HepG2 (cell line): ENCODE data around the gene HOTAIR. TPM values are rescaled to one million over a fixed set of nuclear protein-coding genes. Genes with fewer than 3 reads are reported as not detected.

Experiments used
- ATAC-seq: fragments of 200-7000 bp; cut with Tn5 transposase; 3 replicates; pipeline ENCODE4 v1.9.1; 2020; ENCODE audit warnings: mild to moderate bottlenecking, moderate library complexity
- BruUV-seq: library from RNA; stranded (reverse); fragments of 400-500 nt; replicated peaks from 2 replicates; lab custom pipeline; 2021; lab: Mats Ljungman, UMichigan
- CTCF ChIA-PET: fragments of 300-600 bp; formaldehyde crosslinking; extraction: SDS; loops from one replicate; lab custom pipeline; 2021; ENCODE audit warnings: low total read pairs, inconsistent platforms, low intra/inter-chr PET ratio; lab: Yijun Ruan, JAX
- POLR2A ChIA-PET: fragments of 350-600 bp; sonication (Branson Sonifier 250); formaldehyde crosslinking; loops from one replicate; lab custom pipeline; 2020; ENCODE audit warnings: antibody characterized with exemption, inconsistent platforms; lab: Yijun Ruan, JAX
- DNase-seq: peaks from one replicate; pipeline ENCODE4 v3.0.0-alpha.2; 2015; ENCODE audit warnings: low spot score
- FAIRE-seq: peaks from 3 replicates; lab custom pipeline; 2011; peaks lifted over from hg19 to GRCh38; lab: Jason Lieb, UNC
- H2AFZ ChIP-seq: one replicate; pipeline ENCODE4 v1.6.1; 2011; ENCODE audit warnings: low read length, inconsistent platforms
- H3K27ac ChIP-seq: fragments of 300-600 bp; 3 replicates; pipeline ENCODE4 v1.8.0; 2011; ENCODE audit warnings: mixed run types, mild to moderate bottlenecking, mixed read lengths, low read length, inconsistent platforms; ENCODE audit not compliant: insufficient read depth; ENCODE audit errors: extremely low read length
- H3K27me3 ChIP-seq, 2 experiments: fragments of 200-600 bp in 1 of 2; 2 replicates in 1 of 2; 3 replicates in 1 of 2; pipeline versions ENCODE4 v1.6.0 to v1.8.0; 2011; ENCODE audit warnings: low read length in 2 of 2, mild to moderate bottlenecking in 2 of 2, moderate library complexity in 2 of 2, inconsistent platforms in 1 of 2; ENCODE audit not compliant: insufficient read depth in 2 of 2, control insufficient read depth in 1 of 2
- H3K36me3 ChIP-seq, 2 experiments: fragments of 200-600 bp in 1 of 2; replicated peaks in 1 of 2; 2 replicates in 1 of 2; 3 replicates in 1 of 2; pipeline versions ENCODE4 v1.5.1 to v1.8.0; 2011; ENCODE audit warnings: low read length in 2 of 2, inconsistent platforms in 1 of 2; ENCODE audit not compliant: insufficient read depth in 2 of 2, control insufficient read depth in 1 of 2
- H3K4me1 ChIP-seq: 2 replicates; pipeline ENCODE4 v1.5.1; 2012; ENCODE audit warnings: low read length, inconsistent platforms; ENCODE audit not compliant: insufficient read depth
- H3K4me2 ChIP-seq: 2 replicates; pipeline ENCODE4 v1.6.0; 2011; ENCODE audit warnings: low read depth, low read length, inconsistent platforms
- H3K4me3 ChIP-seq, 3 experiments: fragments of 200-600 bp in 1 of 3; sonication (generic), shearing (Covaris generic) in 1 of 3; replicated peaks in 1 of 3; 2 replicates each; pipeline ENCODE4 v1.5.1; 2011 to 2016; ENCODE audit warnings: low read length in 3 of 3, inconsistent platforms in 2 of 3, low read depth in 2 of 3, mild to moderate bottlenecking in 2 of 3, control low read depth in 1 of 3, mixed read lengths in 1 of 3; ENCODE audit not compliant: insufficient read depth in 1 of 3
- H3K79me2 ChIP-seq: one replicate; pipeline ENCODE4 v1.6.1; 2011; ENCODE audit warnings: low read length, inconsistent platforms; ENCODE audit not compliant: insufficient read depth
- H3K9ac ChIP-seq: 2 replicates; pipeline ENCODE4 v1.6.0; 2011; ENCODE audit warnings: mild to moderate bottlenecking, low read depth, low read length, inconsistent platforms; ENCODE audit not compliant: insufficient read depth
- H3K9me3 ChIP-seq: 2 replicates; pipeline ENCODE4 v1.5.1; 2012; ENCODE audit warnings: mild to moderate bottlenecking, low read length
- H4K20me1 ChIP-seq: 2 replicates; pipeline ENCODE4 v1.6.0; 2011; ENCODE audit warnings: inconsistent platforms, mild to moderate bottlenecking, low read length, moderate library complexity; ENCODE audit not compliant: insufficient read depth
- CCAR2 ChIP-seq: fragments of 200-400 bp; formaldehyde crosslinking; optimal IDR thresholded peaks from 2 replicates; pipeline ENCODE3; 2018; ENCODE audit warnings: low read depth, mild to moderate bottlenecking, low read length, moderate library complexity
- HMGA1 ChIP-seq: sonication (generic); formaldehyde crosslinking; conservative IDR thresholded peaks from 2 replicates; pipeline ENCODE4 v1.4.0; 2020; ENCODE audit warnings: missing genetic modification reagents
- NCOA1 ChIP-seq: sonication (generic); formaldehyde crosslinking; IDR thresholded peaks from 2 replicates; pipeline ENCODE4 v1.9.0; 2021; ENCODE audit warnings: missing genetic modification reagents
- SMARCC2 ChIP-seq: fragments of 450-650 bp; IDR thresholded peaks from 2 replicates; pipeline ENCODE4 v1.6.1; 2017; ENCODE audit warnings: antibody characterized with exemption, mild to moderate bottlenecking
- ZKSCAN1 ChIP-seq: fragments of 150-350 bp; IDR thresholded peaks from 2 replicates; pipeline ENCODE4 v1.6.1; 2014; ENCODE audit warnings: low read length
- ZNF264 ChIP-seq: sonication (generic); formaldehyde crosslinking; IDR thresholded peaks from 2 replicates; pipeline ENCODE4 v1.4.0; 2020; ENCODE audit warnings: missing genetic modification reagents
- ZNF30 ChIP-seq: sonication (generic); formaldehyde crosslinking; IDR thresholded peaks from 2 replicates; pipeline ENCODE4 v1.5.0; 2020; ENCODE audit warnings: mild to moderate bottlenecking, missing genetic modification reagents
- WGBS: methylation state at CpG from one replicate; pipeline ENCODE4 v1.1.6; 2017; ENCODE audit warnings: low lambda C conversion rate; 5-methylcytosine and 5-hydroxymethylcytosine counted together
- in situ Hi-C: cut with HindIII; loops from 2 replicates; pipeline ENCODE4 v1.10.0; 2017; ENCODE audit warnings: low pct_unique_long_range_greater_than_20kb; ENCODE audit not compliant: extremely low pct_ligation_motif_present
- intact Hi-C: fragments of 100-400 bp; cut with micrococcal nuclease; formaldehyde crosslinking; loops from one replicate; pipeline ENCODE4 v1.10.0; 2022; ENCODE audit not compliant: unreplicated experiment
- polyA plus RNA-seq, 8 experiments: library from polyadenylated mRNA; depleted of rRNA in 3 of 8; stranded (reverse) in 7 of 8; unstranded in 1 of 8; fragments of >200 nt; fragmentation: Illumina TruSeq in 4 of 8; extraction: Trizol in 4 of 8; gene quantifications; 2 replicates each; pipeline versions ENCODE4 v1.2.1 to v1.2.3, GENCODE V29; 2011 to 2016; ENCODE audit warnings: low read depth in 4 of 8, missing spikeins in 1 of 8, mixed read lengths in 1 of 8; ENCODE audit not compliant: insufficient read depth in 1 of 8
- total RNA-seq, 5 experiments: library from RNA; depleted of rRNA; stranded (reverse); fragments of >200 nt; fragmentation: Illumina TruSeq; extraction: Trizol; gene quantifications; 2 replicates each; pipeline ENCODE4 v1.2.3, GENCODE V29; 2016; ENCODE audit warnings: low read depth in 1 of 5
- TF ChIP-seq, protein P1 (sequence below): sonication (generic); formaldehyde crosslinking; IDR thresholded peaks from 2 replicates; pipeline ENCODE4 v1.4.0; 2020; ENCODE audit warnings: low read depth, missing genetic modification reagents
- TF ChIP-seq, protein P2 (sequence below): sonication (generic); formaldehyde crosslinking; IDR thresholded peaks from 2 replicates; pipeline ENCODE4 v1.5.1; 2020; ENCODE audit warnings: missing genetic modification reagents, mild to moderate bottlenecking, borderline replicate concordance
- TF ChIP-seq, protein P3 (sequence below): sonication (generic); formaldehyde crosslinking; conservative IDR thresholded peaks from 2 replicates; pipeline ENCODE4 v1.4.0; 2020; ENCODE audit warnings: mild to moderate bottlenecking, missing genetic modification reagents, moderate library complexity
- TF ChIP-seq, protein P4 (sequence below): IDR thresholded peaks from 2 replicates; pipeline ENCODE4 v1.6.1; 2016; ENCODE audit warnings: missing compliant biosample characterization, missing genetic modification reagents, borderline replicate concordance

Gene HOTAIR
- total and polyA plus RNA-seq, 2 of the 13 experiments (the other 11 are each of a cell fraction or from before 2014, with no cell fraction given): not detected

DNA sequence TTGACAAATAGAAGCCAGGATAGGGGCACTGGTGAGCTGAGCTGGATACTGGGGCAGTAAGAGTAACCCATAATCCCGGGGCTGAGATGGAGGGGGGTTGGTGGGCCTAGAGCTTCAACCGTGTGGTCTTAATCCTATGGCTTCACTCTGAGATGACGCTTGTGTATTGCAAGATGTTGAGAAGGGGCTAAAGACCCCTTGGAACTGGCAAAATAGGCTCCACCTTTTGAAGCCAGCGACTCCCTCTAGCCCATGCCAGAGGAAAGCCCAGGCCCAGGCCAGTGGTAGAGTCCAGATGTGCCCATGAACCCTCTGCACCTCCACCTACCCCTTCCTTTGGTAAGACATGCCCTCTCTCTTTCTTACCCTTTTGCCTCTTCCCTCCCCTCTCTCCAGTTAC, 15.4 kb downstream of the HOTAIR start:
- Histone ChIP-seq H3K4me3 (no peak overlapping the region), H3K9me3 (no peaks in the 10 kb centered on the region), H3K27ac (no peak overlapping the region), H3K4me1 (no peaks in the 10 kb centered on the region), H3K79me2 (no peaks in the 10 kb centered on the region), H3K4me2 (no peak overlapping the region), H4K20me1 (no peaks in the 10 kb centered on the region), H3K27me3 (peaks cover 22 to 94% of the 10 kb centered on the region in 2 experiments), H3K9ac (no peak overlapping the region), H3K36me3 (no peaks in the 10 kb centered on the region), H2AFZ (no peak overlapping the region)
- WGBS: 0% methylated on average over 3 of the region's 4 CpGs
- ATAC-seq (no peak), DNase-seq (no peak), FAIRE-seq (no peak)
- in situ Hi-C loops (no loop called here), intact Hi-C loops (no loop called here)
- BruUV-seq: no TSS peak
- CTCF ChIA-PET: no interaction called here
- POLR2A ChIA-PET: no interaction called here
- TF ChIP-seq, protein P1, sequence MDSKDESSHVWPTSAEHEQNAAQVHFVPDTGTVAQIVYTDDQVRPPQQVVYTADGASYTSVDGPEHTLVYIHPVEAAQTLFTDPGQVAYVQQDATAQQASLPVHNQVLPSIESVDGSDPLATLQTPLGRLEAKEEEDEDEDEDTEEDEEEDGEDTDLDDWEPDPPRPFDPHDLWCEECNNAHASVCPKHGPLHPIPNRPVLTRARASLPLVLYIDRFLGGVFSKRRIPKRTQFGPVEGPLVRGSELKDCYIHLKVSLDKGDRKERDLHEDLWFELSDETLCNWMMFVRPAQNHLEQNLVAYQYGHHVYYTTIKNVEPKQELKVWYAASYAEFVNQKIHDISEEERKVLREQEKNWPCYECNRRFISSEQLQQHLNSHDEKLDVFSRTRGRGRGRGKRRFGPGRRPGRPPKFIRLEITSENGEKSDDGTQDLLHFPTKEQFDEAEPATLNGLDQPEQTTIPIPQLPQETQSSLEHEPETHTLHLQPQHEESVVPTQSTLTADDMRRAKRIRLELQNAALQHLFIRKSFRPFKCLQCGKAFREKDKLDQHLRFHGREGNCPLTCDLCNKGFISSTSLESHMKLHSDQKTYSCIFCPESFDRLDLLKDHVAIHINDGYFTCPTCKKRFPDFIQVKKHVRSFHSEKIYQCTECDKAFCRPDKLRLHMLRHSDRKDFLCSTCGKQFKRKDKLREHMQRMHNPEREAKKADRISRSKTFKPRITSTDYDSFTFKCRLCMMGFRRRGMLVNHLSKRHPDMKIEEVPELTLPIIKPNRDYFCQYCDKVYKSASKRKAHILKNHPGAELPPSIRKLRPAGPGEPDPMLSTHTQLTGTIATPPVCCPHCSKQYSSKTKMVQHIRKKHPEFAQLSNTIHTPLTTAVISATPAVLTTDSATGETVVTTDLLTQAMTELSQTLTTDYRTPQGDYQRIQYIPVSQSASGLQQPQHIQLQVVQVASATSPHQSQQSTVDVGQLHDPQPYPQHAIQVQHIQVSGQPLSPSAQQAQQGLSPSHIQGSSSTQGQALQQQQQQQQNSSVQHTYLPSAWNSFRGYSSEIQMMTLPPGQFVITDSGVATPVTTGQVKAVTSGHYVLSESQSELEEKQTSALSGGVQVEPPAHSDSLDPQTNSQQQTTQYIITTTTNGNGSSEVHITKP (CRISPR knock-in tag): no peak
- no peak for TF ChIP-seq HMGA1 (CRISPR knock-in tag)
- no peak for TF ChIP-seq ZKSCAN1
- TF ChIP-seq, protein P2, sequence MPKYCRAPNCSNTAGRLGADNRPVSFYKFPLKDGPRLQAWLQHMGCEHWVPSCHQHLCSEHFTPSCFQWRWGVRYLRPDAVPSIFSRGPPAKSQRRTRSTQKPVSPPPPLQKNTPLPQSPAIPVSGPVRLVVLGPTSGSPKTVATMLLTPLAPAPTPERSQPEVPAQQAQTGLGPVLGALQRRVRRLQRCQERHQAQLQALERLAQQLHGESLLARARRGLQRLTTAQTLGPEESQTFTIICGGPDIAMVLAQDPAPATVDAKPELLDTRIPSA (CRISPR knock-in tag): no peak
- no peak for TF ChIP-seq ZNF264 (CRISPR knock-in tag)
- no peak for TF ChIP-seq SMARCC2
- no peak for TF ChIP-seq ZNF30 (CRISPR knock-in tag)
- no peak for TF ChIP-seq CCAR2
- no peak for TF ChIP-seq NCOA1
- TF ChIP-seq, protein P3, sequence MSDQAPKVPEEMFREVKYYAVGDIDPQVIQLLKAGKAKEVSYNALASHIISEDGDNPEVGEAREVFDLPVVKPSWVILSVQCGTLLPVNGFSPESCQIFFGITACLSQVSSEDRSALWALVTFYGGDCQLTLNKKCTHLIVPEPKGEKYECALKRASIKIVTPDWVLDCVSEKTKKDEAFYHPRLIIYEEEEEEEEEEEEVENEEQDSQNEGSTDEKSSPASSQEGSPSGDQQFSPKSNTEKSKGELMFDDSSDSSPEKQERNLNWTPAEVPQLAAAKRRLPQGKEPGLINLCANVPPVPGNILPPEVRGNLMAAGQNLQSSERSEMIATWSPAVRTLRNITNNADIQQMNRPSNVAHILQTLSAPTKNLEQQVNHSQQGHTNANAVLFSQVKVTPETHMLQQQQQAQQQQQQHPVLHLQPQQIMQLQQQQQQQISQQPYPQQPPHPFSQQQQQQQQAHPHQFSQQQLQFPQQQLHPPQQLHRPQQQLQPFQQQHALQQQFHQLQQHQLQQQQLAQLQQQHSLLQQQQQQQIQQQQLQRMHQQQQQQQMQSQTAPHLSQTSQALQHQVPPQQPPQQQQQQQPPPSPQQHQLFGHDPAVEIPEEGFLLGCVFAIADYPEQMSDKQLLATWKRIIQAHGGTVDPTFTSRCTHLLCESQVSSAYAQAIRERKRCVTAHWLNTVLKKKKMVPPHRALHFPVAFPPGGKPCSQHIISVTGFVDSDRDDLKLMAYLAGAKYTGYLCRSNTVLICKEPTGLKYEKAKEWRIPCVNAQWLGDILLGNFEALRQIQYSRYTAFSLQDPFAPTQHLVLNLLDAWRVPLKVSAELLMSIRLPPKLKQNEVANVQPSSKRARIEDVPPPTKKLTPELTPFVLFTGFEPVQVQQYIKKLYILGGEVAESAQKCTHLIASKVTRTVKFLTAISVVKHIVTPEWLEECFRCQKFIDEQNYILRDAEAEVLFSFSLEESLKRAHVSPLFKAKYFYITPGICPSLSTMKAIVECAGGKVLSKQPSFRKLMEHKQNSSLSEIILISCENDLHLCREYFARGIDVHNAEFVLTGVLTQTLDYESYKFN: no peak
- TF ChIP-seq, protein P4, sequence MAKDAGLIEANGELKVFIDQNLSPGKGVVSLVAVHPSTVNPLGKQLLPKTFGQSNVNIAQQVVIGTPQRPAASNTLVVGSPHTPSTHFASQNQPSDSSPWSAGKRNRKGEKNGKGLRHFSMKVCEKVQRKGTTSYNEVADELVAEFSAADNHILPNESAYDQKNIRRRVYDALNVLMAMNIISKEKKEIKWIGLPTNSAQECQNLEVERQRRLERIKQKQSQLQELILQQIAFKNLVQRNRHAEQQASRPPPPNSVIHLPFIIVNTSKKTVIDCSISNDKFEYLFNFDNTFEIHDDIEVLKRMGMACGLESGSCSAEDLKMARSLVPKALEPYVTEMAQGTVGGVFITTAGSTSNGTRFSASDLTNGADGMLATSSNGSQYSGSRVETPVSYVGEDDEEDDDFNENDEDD (CRISPR knock-in tag): no peak
